CD4-positive, alpha-beta T cell treated with Interleukin-4 for 4 hours (primary cell): ENCODE data around the gene DSC1.
A peak's percentile ranks its signal among the peaks of the same experiment; 100 is the strongest.
"Not testable (repeated sequence)": the region's sequence is repeated elsewhere in the genome, so short reads cannot be mapped to it uniquely, and the experiment has no call there.

ENCODE experiments used
- DNase-seq: peaks from one replicate; pipeline ENCODE4 v3.0.0-alpha.2; 2020

The DSC1 gene

GRCh38 chr18:31162825-31163435, at the start of gene DSC1:
Gene DSC1, minus strand, starts transcription at chr18:31162856. Its CDS starts 262 bp downstream, at chr18:31162594.
- DNase-seq, result peak; percentile 1

- no peak for DNase-seq
These were observed 48.4 kb upstream of the DSC1 start for GRCh38 chr18:31211047-31211446.

- DNase-seq, result no peak
These were observed 46.4 kb upstream of the DSC1 start for GRCh38 chr18:31209041-31209440.

GRCh38 chr18:31207391-31207790, 44.7 kb upstream of the DSC1 start:
- no peak for DNase-seq

GRCh38 chr18:31206787-31207381, 44.2 kb upstream of the DSC1 start:
- no peak for DNase-seq

GRCh38 chr18:31206071-31206470, 43.4 kb upstream of the DSC1 start:
- no peak for DNase-seq

GRCh38 chr18:31205273-31205672, 42.6 kb upstream of the DSC1 start:
- DNase-seq, result no peak

GRCh38 chr18:31204833-31205232, 42.2 kb upstream of the DSC1 start:
- DNase-seq, result no peak

- DNase-seq, result no peak
These were observed 41.5 kb upstream of the DSC1 start for GRCh38 chr18:31204166-31204565.

- DNase-seq, result no peak
These were observed 41.1 kb upstream of the DSC1 start for GRCh38 chr18:31203794-31204148.

GRCh38 chr18:31203096-31203793, 40.6 kb upstream of the DSC1 start:
- DNase-seq, result no peak

- DNase-seq, result no peak
These were observed 36.6 kb upstream of the DSC1 start for GRCh38 chr18:31199190-31199769.

- no peak for DNase-seq
These were observed 35.0 kb upstream of the DSC1 start for GRCh38 chr18:31197676-31198075.

- no peak for DNase-seq
These were observed 32.4 kb upstream of the DSC1 start for GRCh38 chr18:31195063-31195462.

GRCh38 chr18:31192086-31192776, 29.6 kb upstream of the DSC1 start:
- DNase-seq, result no peak

GRCh38 chr18:31190919-31191318, 28.3 kb upstream of the DSC1 start:
- DNase-seq, result no peak

- no peak for DNase-seq
These were observed 27.1 kb upstream of the DSC1 start for GRCh38 chr18:31189757-31190156.

GRCh38 chr18:31185186-31185950, 22.7 kb upstream of the DSC1 start:
- no peak for DNase-seq

- no peak for DNase-seq
These were observed 20.6 kb upstream of the DSC1 start for GRCh38 chr18:31183302-31183701.

GRCh38 chr18:31177369-31177768, 14.7 kb upstream of the DSC1 start:
- DNase-seq, result not testable (repeated sequence)

- DNase-seq, result no peak
These were observed 13.9 kb upstream of the DSC1 start for GRCh38 chr18:31176531-31176930.

GRCh38 chr18:31171144-31171839, 8.6 kb upstream of the DSC1 start:
- no peak for DNase-seq
